NCI-H1105 (cell line): ENCODE results near the gene TPPP.

Source experiments
- DNase-seq: peaks from one replicate; lab custom pipeline; 2025; lab: John Stamatoyannopoulos, UW

Gene TPPP

GRCh38 chr5:665541-665955, 27.6 kb downstream of the TPPP start:
- DNase-seq, result no peak

- no peak for DNase-seq
Measured at GRCh38 chr5:664994-665360, 28.2 kb downstream of the TPPP start.

GRCh38 chr5:664343-664993, 28.7 kb downstream of the TPPP start:
- DNase-seq, result no peak

- DNase-seq, result no peak
Measured at GRCh38 chr5:663436-664342, 29.5 kb downstream of the TPPP start.

GRCh38 chr5:662751-663435, 30.3 kb downstream of the TPPP start:
- no peak for DNase-seq

- DNase-seq, result no peak
Measured at GRCh38 chr5:661891-662750, 31.0 kb downstream of the TPPP start.

GRCh38 chr5:660491-661030, 32.6 kb downstream of the TPPP start:
- DNase-seq, result no peak

GRCh38 chr5:659496-660263, 33.5 kb downstream of the TPPP start:
- no peak for DNase-seq

- DNase-seq, result no peak
Measured at GRCh38 chr5:658103-658502, 35.0 kb downstream of the TPPP start.

- DNase-seq, result no peak
Measured at GRCh38 chr5:657570-657969, 35.6 kb downstream of the TPPP start.

GRCh38 chr5:655406-655805, 37.7 kb downstream of the TPPP start:
- no peak for DNase-seq

GRCh38 chr5:654071-654778, 38.9 kb downstream of the TPPP start:
- DNase-seq, result no peak

- no peak for DNase-seq
Measured at GRCh38 chr5:652773-653350, 40.3 kb downstream of the TPPP start.

- no peak for DNase-seq
Measured at GRCh38 chr5:652023-652515, 41.1 kb downstream of the TPPP start.

GRCh38 chr5:651296-652022, 41.7 kb downstream of the TPPP start:
- no peak for DNase-seq

GRCh38 chr5:647727-648126, 45.4 kb downstream of the TPPP start:
- DNase-seq, result no peak

- DNase-seq, result no peak
Measured at GRCh38 chr5:647311-647710, 45.8 kb downstream of the TPPP start.

- no peak for DNase-seq
Measured at GRCh38 chr5:646396-647201, 46.6 kb downstream of the TPPP start.
